ENCODE data around the gene SYNRG. TPM values are rescaled to one million over a fixed set of nuclear protein-coding genes. Genes with fewer than 3 reads are reported as not detected.
A peak's percentile ranks its signal among the peaks of the same experiment; 100 is the strongest.

SYNRG gene
- total and polyA plus RNA-seq, 9 donors: 10.9 to 40.0 (median 31.1) TPM

GRCh38 chr17:37493249-37494027 is 115.8 kb downstream of the SYNRG start:
- Histone ChIP-seq H3K36me3 (no peaks in the 10 kb centered on the region), H3K4me3 (no peak overlapping the region), H3K27ac (no peak overlapping the region), H3K4me1 (ENCODE audit: insufficient read depth) (no peaks in the 10 kb centered on the region), H3K9me3 (no peaks in the 10 kb centered on the region), H3K27me3 (no peaks in the 10 kb centered on the region)
- 28 to 60% (median 44%) methylated on average over 2 of the region's 2 CpGs for whole genome bisulfite sequencing, 3 donors
- TF ChIP-seq EP300 (IDR thresholded peaks at IDR 0.05) (no peak), CTCF (IDR thresholded peaks at IDR 0.05) (no peak), POLR2A (IDR thresholded peaks at IDR 0.05) (no peak)
- intact Hi-C loops (cut with DNase I): no loop called here
- no peak for DNase-seq

- peaks cover 1% of the 10 kb centered on the region for H3K4me1 ChIP-seq (ENCODE audit: insufficient read depth)
- H3K4me3 ChIP-seq: no peak overlapping the region
- no peaks in the 10 kb centered on the region for H3K36me3 ChIP-seq
- TF ChIP-seq EP300 (IDR thresholded peaks at IDR 0.05) (no peak), POLR2A (IDR thresholded peaks at IDR 0.05) (no peak), CTCF (IDR thresholded peaks at IDR 0.05) (no peak)
- peak overlapping the region in 1 of 2 donors; percentile 76 for H3K27ac ChIP-seq
- no peaks in the 10 kb centered on the region for H3K27me3 ChIP-seq
- intact Hi-C loops (cut with DNase I): no loop called here
- no peaks in the 10 kb centered on the region for H3K9me3 ChIP-seq
- no peak for DNase-seq
- WGBS, 3 donors: 38 to 48% (median 42%) methylated on average over 4 of the region's 4 CpGs
These were observed 117.1 kb downstream of the SYNRG start for GRCh38 chr17:37492167-37492566.

GRCh38 chr17:37490638-37491614 is 118.3 kb downstream of the SYNRG start:
- Histone ChIP-seq H3K4me3 (peak overlapping the region; percentile 60), H3K4me1 (ENCODE audit: insufficient read depth) (peaks cover 1% of the 10 kb centered on the region), H3K9me3 (no peaks in the 10 kb centered on the region), H3K27me3 (no peaks in the 10 kb centered on the region), H3K27ac (peak overlapping the region; percentile 51 to 76), H3K36me3 (no peaks in the 10 kb centered on the region)
- intact Hi-C loops (cut with DNase I): no loop called here
- DNase-seq: peak; percentile 55 to 65 (median 60)
- 5 to 16% (median 12%) methylated on average over 24 of the region's 24 CpGs for WGBS, 3 donors
- TF ChIP-seq EP300 (IDR thresholded peaks at IDR 0.05) (no peak), POLR2A (IDR thresholded peaks at IDR 0.05) (peak; percentile 12), CTCF (IDR thresholded peaks at IDR 0.05) (no peak)

DNA sequence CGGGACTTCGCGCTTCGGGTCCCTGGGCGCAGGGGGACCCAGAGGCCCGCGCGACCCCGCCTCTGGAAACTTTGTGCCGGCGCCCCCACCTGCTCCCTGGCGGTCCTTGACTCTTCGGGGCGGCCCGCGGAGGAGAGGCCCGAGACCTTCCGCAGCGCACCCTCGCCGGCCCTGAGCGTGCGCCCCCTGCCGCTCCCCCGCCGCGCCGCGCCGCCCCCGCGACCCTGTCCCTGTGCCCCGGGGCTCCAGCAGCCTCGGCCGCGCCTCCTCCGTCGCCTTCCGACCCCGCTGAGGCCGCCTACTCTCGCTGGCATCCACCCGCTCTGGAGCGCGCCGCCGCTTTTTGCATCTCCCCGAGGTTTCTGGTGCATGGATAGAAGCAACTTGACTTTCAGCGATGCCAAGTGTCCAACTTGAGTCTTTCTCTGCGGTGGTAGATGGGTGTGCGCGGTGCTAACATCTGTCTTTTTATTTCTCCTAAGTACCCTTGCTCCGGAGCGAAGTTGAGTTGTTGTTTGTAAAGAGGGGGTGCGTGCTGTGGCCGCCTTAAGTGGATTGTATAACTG is 119.1 kb downstream of the SYNRG start:
- DNase-seq: peak; percentile 53 to 77 (median 66)
- TF ChIP-seq CTCF (IDR thresholded peaks at IDR 0.05) (peak in 1 of 3 donors; percentile 21), EP300 (IDR thresholded peaks at IDR 0.05) (no peak)
- Histone ChIP-seq H3K27ac (peak overlapping the region; percentile 76 to 82), H3K36me3 (no peaks in the 10 kb centered on the region), H3K4me1 (ENCODE audit: insufficient read depth) (peaks cover 1% of the 10 kb centered on the region), H3K9me3 (no peaks in the 10 kb centered on the region), H3K4me3 (peak overlapping the region; percentile 60), H3K27me3 (no peaks in the 10 kb centered on the region)
- 0 to 1% (median 1%) methylated on average over 21 to 52 of the region's 56 CpGs for WGBS, 3 donors
- intact Hi-C loops (cut with DNase I): no loop called here
